CD4-positive, CD25-positive, alpha-beta regulatory T cell (primary cell): ENCODE measurements around the gene RASAL2. TPM values are rescaled to one million over a fixed set of nuclear protein-coding genes. Genes with fewer than 3 reads are reported as not detected.

Experiments
- ATAC-seq, 2 donors: fragments of 150-1000 bp; cut with Tn5 transposase; one replicate each; pipeline ENCODE4 v1.10.0; 2021; ENCODE audit warnings: low read depth in 2 of 2, moderate number of reproducible peaks in 2 of 2, moderate library complexity in 1 of 2
- DNase-seq, 3 donors: peaks; one replicate each; pipeline versions ENCODE4 v3.0.0 to v3.0.0-alpha.2; 2012 to 2022; ENCODE audit warnings: mixed read lengths in 1 of 3
- H3K27ac ChIP-seq: one replicate; pipeline ENCODE4 v1.7.0; 2013; ENCODE audit warnings: mild to moderate bottlenecking, low read length; ENCODE audit not compliant: insufficient read depth, poor library complexity, severe bottlenecking
- H3K27me3 ChIP-seq: one replicate; pipeline ENCODE4 v1.7.0; 2013; ENCODE audit warnings: low read length; ENCODE audit not compliant: control insufficient read depth, insufficient read depth
- H3K36me3 ChIP-seq: one replicate; pipeline ENCODE4 v1.7.0; 2013; ENCODE audit warnings: mild to moderate bottlenecking, low read length, moderate library complexity; ENCODE audit not compliant: control insufficient read depth, insufficient read depth
- H3K4me1 ChIP-seq: 2 replicates; pipeline ENCODE4 v1.7.0; 2013; ENCODE audit warnings: mild to moderate bottlenecking, low read length; ENCODE audit not compliant: insufficient read depth, control insufficient read depth, poor library complexity, severe bottlenecking
- H3K4me3 ChIP-seq: one replicate; pipeline ENCODE4 v1.7.0; 2013; ENCODE audit warnings: low read depth, mild to moderate bottlenecking, low read length, moderate library complexity
- H3K9me3 ChIP-seq, 2 experiments: 1 replicate in 1 of 2; 2 replicates in 1 of 2; pipeline ENCODE4 v1.7.0; 2013; ENCODE audit warnings: low read length in 2 of 2, mild to moderate bottlenecking in 1 of 2, moderate library complexity in 1 of 2; ENCODE audit not compliant: control insufficient read depth in 2 of 2
- H3K27ac Mint-ChIP-seq, 3 donors: one replicate each; pipeline ENCODE4 v1.8.0; 2020 to 2022; ENCODE audit warnings: mild to moderate bottlenecking in 3 of 3, mixed read lengths in 3 of 3, moderate library complexity in 2 of 3
- H3K27me3 Mint-ChIP-seq: one replicate; pipeline ENCODE4 v1.8.0; 2022; ENCODE audit warnings: mild to moderate bottlenecking, mixed read lengths
- H3K36me3 Mint-ChIP-seq: one replicate; pipeline ENCODE4 v1.8.0; 2020; ENCODE audit warnings: mixed read lengths
- H3K4me1 Mint-ChIP-seq, 4 donors: one replicate each; pipeline ENCODE4 v1.8.0; 2020 to 2022; ENCODE audit warnings: mixed read lengths in 4 of 4, mild to moderate bottlenecking in 1 of 4
- H3K4me3 Mint-ChIP-seq, 4 donors: one replicate each; pipeline ENCODE4 v1.8.0; 2020 to 2022; ENCODE audit warnings: mild to moderate bottlenecking in 4 of 4, mixed read lengths in 4 of 4, moderate library complexity in 3 of 4
- H3K9me3 Mint-ChIP-seq, 7 donors: one replicate each; pipeline ENCODE4 v1.8.0; 2020 to 2022; ENCODE audit warnings: mixed read lengths in 7 of 7, mild to moderate bottlenecking in 3 of 7, moderate library complexity in 2 of 7
- polyA plus RNA-seq, 4 donors: library from polyadenylated mRNA; unstranded; fragments of 300-500 nt; fragmentation: Illumina TruSeq; gene quantifications; one replicate each; pipeline ENCODE4 v1.2.3, GENCODE V29; 2021
- total RNA-seq: library from RNA; stranded (reverse); gene quantifications from one replicate; pipeline ENCODE4 v1.2.3, GENCODE V29; 2022

Gene RASAL2
- total and polyA plus RNA-seq, 5 donors from 2014 or later: not detected

DNA sequence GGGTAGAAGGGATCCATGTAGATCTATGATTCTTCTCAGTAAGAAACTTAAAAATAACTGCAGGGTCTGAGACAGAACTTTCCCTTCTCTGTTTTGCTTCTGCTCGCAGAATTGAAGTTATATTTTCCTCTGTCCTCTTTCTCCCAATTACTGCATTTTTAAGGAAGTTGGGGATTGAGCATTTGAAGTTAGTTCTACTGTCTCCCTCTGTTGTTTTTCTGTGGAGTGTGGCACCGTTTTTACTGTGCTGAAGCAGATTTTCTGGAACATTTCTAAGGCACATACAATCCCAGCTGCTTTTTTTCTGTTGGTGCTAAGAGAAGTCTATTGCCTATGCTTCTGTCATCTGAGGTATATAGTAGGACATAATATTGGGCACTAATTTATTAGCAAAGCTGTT, 43.3 kb downstream of the RASAL2 start:
- Mint-ChIP-seq H3K9me3 (peaks cover 0 to 6% (median 2%) of the 10 kb centered on the region in 7 donors), H3K27me3 (no peaks in the 10 kb centered on the region), H3K27ac (no peak overlapping the region), H3K4me1 (no peaks in the 10 kb centered on the region), H3K36me3 (no peaks in the 10 kb centered on the region), H3K4me3 (no peak overlapping the region)
- Histone ChIP-seq H3K9me3 (no peaks in the 10 kb centered on the region), H3K36me3 (no peaks in the 10 kb centered on the region), H3K4me1 (no peaks in the 10 kb centered on the region), H3K27ac (no peak overlapping the region), H3K4me3 (no peak overlapping the region), H3K27me3 (no peaks in the 10 kb centered on the region)
- DNase-seq (no peak), ATAC-seq (no peak)

DNA sequence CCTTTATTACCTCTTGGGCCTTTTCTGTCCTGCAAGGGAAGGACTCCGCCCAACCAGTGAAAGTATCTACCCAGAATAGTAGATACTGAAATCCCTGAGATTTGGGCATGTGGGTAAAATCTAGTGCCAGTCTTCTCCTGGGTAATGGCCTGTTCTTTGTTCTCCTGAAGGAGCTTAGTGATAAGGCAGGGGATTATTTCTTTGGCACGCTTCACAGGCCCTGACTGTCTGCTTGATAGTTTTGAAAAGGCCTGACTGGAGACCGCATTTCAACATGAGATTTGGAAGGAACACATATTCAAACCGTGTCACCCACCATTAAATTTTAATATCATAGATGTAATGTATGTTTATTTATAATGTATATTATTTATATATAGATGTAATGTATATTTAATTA, 48.9 kb downstream of the RASAL2 start:
- H3K4me3 ChIP-seq: no peak overlapping the region
- Mint-ChIP-seq H3K27me3 (no peaks in the 10 kb centered on the region), H3K9me3 (peaks cover 0 to 7% (median 0%) of the 10 kb centered on the region in 7 donors), H3K36me3 (no peaks in the 10 kb centered on the region), H3K4me3 (no peak overlapping the region), H3K27ac (no peak overlapping the region), H3K4me1 (no peaks in the 10 kb centered on the region)
- H3K27me3 ChIP-seq: no peaks in the 10 kb centered on the region
- H3K4me1 ChIP-seq: no peaks in the 10 kb centered on the region
- no peaks in the 10 kb centered on the region for H3K36me3 ChIP-seq
- H3K9me3 ChIP-seq: no peaks in the 10 kb centered on the region
- DNase-seq: no peak
- H3K27ac ChIP-seq: no peak overlapping the region
- no peak for ATAC-seq

DNA sequence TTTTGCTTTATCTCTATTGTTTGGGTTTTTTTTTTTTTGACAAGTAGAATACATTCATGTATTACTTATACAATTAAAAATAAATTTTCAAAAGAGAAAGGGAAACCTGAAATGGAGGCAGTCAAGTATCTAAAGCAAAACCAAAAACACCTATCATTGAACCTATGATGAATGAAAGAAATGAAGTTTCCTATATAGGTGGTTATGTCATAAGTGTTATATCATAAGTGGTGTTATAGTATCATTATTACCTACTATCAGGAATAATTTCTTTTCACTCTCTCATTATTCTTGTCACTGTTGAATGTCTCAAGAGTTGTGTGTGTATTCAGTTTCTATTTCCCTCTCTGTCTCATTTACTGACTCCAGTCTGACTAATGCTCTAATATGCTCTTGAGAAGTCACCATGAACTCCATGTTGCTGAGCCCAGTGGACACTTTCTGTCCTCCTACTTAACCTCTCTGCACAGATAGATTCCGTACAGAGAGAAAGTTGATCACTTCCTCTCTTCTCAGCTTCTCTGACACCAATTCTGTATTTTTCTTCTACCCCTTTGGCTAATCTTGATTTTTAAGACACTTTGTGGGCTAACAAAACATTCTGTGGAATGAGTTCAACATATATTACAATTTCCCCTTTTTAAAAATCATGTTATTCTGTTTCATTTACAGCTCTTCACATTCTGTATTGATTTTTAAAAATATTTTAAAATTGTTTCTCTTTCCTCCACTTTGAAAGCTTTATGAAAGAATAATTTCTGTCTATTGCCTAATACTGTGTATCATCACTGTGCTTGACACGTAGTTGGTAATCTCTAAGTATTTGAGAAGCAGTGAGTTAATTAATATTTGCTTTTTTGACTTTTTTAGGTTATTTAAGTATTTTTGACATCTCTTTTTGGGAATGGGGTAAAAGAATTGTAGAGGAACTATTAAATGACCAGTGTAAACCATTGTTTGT, 50.1 kb downstream of the RASAL2 start:
- no peaks in the 10 kb centered on the region for H3K36me3 ChIP-seq
- Mint-ChIP-seq H3K9me3 (peaks cover 0 to 7% (median 2%) of the 10 kb centered on the region in 7 donors), H3K27ac (no peak overlapping the region), H3K36me3 (no peaks in the 10 kb centered on the region), H3K4me1 (no peaks in the 10 kb centered on the region), H3K27me3 (no peaks in the 10 kb centered on the region), H3K4me3 (no peak overlapping the region)
- H3K27ac ChIP-seq: no peak overlapping the region
- H3K4me3 ChIP-seq: no peak overlapping the region
- no peaks in the 10 kb centered on the region for H3K4me1 ChIP-seq
- no peaks in the 10 kb centered on the region for H3K27me3 ChIP-seq
- no peak for DNase-seq
- no peak for ATAC-seq
- H3K9me3 ChIP-seq: no peaks in the 10 kb centered on the region

DNA sequence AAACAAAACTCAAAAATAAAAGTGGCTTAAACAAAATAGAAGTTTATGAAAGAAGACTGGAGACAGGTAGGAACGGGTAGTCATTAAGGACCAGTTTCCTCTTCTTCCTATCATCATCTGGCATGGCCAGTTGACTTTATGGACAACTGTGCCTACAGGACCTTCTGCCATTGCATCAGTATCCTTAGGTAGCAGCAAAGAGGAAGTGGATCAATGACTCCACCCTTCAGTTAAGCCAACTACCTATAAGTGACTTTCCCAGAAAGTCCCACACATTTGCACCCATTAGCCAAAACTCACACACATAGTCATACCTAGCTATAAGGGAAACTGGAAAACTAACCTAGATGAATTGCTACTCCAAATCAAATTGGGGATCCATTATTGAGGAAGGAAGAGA, 51.7 kb downstream of the RASAL2 start:
- Mint-ChIP-seq H3K36me3 (no peaks in the 10 kb centered on the region), H3K4me3 (no peak overlapping the region), H3K27me3 (no peaks in the 10 kb centered on the region), H3K4me1 (no peaks in the 10 kb centered on the region), H3K9me3 (peaks cover 0 to 7% (median 2%) of the 10 kb centered on the region in 7 donors), H3K27ac (no peak overlapping the region)
- ATAC-seq: no peak
- Histone ChIP-seq H3K27me3 (no peaks in the 10 kb centered on the region), H3K4me3 (no peak overlapping the region), H3K27ac (no peak overlapping the region), H3K4me1 (no peaks in the 10 kb centered on the region), H3K36me3 (no peaks in the 10 kb centered on the region), H3K9me3 (no peaks in the 10 kb centered on the region)
- no peak for DNase-seq

DNA sequence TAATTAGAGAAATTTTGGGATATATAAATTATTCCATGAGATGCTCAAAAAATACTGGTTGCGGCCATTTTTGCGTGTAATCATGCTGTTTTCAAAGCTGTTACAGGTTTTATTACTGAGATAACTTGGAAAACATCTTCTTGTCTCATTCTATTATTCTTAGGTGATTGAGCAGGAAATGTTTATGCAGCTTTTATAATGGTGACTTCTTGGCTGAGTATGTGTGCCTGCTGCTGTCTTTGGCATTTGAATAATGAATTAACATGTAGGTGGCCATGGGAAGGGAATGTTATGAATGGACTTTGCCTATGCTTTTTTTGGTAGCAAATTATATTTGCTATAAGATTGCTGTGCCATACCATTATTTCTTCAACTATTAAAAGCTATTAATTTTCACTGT, 52.5 kb downstream of the RASAL2 start:
- H3K4me3 Mint-ChIP-seq: no peak overlapping the region
- H3K4me3 ChIP-seq: no peak overlapping the region
- no peaks in the 10 kb centered on the region for H3K4me1 ChIP-seq
- DNase-seq: no peak
- H3K36me3 ChIP-seq: no peaks in the 10 kb centered on the region
- no peaks in the 10 kb centered on the region for H3K4me1 Mint-ChIP-seq
- no peak for ATAC-seq
- H3K9me3 ChIP-seq: no peaks in the 10 kb centered on the region
- H3K27me3 ChIP-seq: no peaks in the 10 kb centered on the region
- H3K27ac ChIP-seq: no peak overlapping the region
- no peaks in the 10 kb centered on the region for H3K27me3 Mint-ChIP-seq
- H3K36me3 Mint-ChIP-seq: no peaks in the 10 kb centered on the region
- peaks cover 0 to 7% (median 2%) of the 10 kb centered on the region in 7 donors for H3K9me3 Mint-ChIP-seq
- H3K27ac Mint-ChIP-seq: no peak overlapping the region

DNA sequence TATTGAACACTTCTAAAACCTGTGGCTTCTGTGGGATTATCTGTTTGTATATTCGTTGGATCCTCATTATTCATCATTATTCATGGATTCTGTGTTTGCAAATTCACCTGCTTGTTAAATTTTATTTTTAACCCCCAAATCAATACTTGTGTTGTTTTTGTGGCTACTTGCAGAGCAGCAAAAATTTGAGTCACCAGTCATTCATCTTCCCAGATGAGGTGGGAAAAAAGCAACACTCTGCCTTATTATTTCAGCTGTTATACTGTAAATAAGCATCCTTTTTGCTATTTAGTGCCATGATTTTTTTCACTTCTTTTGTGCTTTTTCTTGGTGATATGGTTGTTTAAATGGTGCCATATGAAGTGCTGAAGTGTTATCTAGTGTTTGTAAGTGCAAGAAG, 56.7 kb downstream of the RASAL2 start:
- peaks cover 0 to 4% (median 2%) of the 10 kb centered on the region in 7 donors for H3K9me3 Mint-ChIP-seq
- ATAC-seq: no peak
- no peak overlapping the region for H3K27ac Mint-ChIP-seq
- Histone ChIP-seq H3K4me3 (no peak overlapping the region), H3K36me3 (no peaks in the 10 kb centered on the region), H3K4me1 (no peaks in the 10 kb centered on the region), H3K9me3 (no peaks in the 10 kb centered on the region), H3K27ac (no peak overlapping the region), H3K27me3 (no peaks in the 10 kb centered on the region)
- no peaks in the 10 kb centered on the region for H3K36me3 Mint-ChIP-seq
- no peak overlapping the region for H3K4me3 Mint-ChIP-seq
- no peaks in the 10 kb centered on the region for H3K4me1 Mint-ChIP-seq
- DNase-seq: no peak
- no peaks in the 10 kb centered on the region for H3K27me3 Mint-ChIP-seq

DNA sequence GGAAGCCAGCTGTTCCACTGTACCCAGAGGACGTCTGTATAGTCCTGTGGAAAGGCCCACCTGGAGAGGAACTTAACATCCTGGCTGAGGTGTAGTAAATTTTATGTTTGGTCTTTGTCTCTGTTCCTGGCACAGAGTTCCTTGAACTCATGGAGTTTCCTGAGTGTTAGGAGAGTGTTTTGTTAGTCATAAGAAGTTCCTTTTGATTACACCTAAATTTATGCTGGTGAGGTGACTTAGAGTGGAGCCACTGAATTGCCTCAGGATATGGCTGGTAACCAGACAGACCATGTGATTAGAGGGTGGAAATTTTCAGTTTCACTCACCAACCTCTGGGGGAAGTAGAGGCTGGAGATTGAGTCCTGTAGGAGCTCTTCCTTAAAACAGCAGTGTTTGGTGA, 57.9 kb downstream of the RASAL2 start:
- Histone ChIP-seq H3K36me3 (no peaks in the 10 kb centered on the region), H3K4me1 (no peaks in the 10 kb centered on the region), H3K27me3 (no peaks in the 10 kb centered on the region), H3K9me3 (no peaks in the 10 kb centered on the region), H3K27ac (no peak overlapping the region), H3K4me3 (no peak overlapping the region)
- no peak for ATAC-seq
- H3K4me1 Mint-ChIP-seq: no peaks in the 10 kb centered on the region
- no peak overlapping the region for H3K4me3 Mint-ChIP-seq
- peaks cover 0 to 4% (median 2%) of the 10 kb centered on the region in 7 donors for H3K9me3 Mint-ChIP-seq
- no peak overlapping the region for H3K27ac Mint-ChIP-seq
- no peak for DNase-seq
- H3K27me3 Mint-ChIP-seq: no peaks in the 10 kb centered on the region
- no peaks in the 10 kb centered on the region for H3K36me3 Mint-ChIP-seq
